TTC549 (cell line): Measurements from ENCODE around the gene PALM.
"Not testable (repeated sequence)": the region's sequence is repeated elsewhere in the genome, so short reads cannot be mapped to it uniquely, and the experiment has no call there.

Experiments
- FAIRE-seq: peaks from 2 replicates; lab custom pipeline; 2012; peaks lifted over from hg19 to GRCh38; lab: Jason Lieb, UNC

Gene PALM

DNA sequence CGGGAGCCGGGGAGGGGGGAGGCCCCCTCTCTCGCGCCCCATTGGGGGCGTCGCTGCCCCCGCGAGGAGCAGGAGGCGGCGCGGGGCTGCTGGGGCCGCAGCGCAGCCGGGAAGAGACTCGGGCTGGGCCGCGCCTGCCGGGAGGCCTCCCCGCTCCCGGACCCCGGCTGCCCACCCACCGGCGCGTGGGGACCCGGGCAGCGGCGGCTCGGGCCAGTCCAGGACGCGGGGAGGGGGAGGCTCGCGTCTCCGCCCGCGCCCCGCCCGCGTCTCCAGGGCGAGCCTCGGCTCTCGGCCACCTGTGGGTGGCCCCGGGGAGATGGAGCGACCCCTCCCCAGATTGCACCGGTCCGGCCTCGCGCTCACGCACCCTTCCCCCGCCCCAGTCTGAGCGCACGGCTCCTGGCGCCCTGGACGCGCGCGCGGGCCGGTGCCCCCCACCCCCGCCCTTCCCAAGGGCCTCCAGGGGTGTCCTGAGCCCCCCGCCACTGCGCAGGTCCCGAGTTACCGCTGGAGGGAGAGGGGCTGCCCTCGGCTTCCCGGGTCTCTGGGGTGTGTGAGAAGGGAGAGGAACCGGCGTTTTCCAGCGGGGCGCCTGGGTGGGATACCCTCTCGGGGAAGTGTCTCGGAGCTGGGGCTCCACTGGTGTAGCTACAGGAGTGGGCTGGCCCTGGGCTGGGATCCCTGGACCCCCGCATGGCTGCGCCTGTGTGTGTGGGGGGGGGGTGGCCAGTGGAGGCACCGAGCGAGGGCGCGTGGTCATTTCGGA lies 645 bp downstream of the PALM start:
- FAIRE-seq: no peak

DNA sequence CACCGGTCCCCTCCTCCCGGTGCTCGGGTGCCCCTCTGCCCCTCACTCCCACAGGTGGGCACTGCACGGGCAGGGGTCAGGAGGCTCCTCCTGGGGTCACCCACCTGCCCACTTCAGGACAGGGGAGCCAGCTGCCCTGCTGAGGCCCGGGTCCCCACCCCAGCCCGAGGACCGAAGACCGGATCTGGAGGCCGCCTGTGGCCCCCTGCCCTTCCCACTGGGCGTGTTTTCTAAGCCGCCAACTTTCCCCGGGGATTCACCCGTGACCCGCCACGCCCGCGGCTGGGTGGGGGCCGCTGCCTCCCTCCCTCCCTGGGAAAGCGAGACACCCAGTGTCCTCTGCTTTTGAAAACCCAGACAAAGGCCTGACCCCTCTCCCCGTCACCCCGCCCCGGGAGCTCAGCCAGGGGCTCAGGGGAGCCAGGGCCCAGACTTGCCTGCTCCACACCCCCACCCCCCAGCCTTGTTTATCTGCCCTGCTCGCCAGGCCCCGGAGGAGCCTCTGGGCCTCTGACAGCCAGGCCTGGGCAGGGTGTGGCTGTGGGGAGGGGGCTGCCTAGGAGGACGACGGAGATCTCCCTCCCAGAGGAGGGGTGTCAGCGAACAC lies 1.3 kb downstream of the PALM start:
- FAIRE-seq: no peak

DNA sequence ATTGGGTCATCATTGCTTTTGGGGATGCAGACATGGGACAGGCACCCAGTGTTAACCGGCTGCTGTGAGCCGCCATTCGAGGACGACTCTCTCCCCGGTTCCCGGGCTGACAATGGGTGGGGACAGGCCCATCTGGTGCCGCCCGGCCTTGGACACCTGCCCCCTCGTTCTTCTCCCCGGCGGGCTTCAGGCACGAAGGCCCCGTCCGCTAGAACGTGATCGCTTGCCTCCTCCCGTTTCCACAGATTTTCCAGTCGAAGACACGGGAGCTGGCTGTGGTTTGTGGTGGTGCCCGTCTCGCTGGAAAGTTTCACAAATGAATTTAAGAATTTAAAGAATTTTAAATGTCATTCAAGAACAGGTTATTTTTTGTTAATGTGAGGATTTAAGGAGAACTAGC lies 2.0 kb downstream of the PALM start:
- FAIRE-seq: no peak

DNA sequence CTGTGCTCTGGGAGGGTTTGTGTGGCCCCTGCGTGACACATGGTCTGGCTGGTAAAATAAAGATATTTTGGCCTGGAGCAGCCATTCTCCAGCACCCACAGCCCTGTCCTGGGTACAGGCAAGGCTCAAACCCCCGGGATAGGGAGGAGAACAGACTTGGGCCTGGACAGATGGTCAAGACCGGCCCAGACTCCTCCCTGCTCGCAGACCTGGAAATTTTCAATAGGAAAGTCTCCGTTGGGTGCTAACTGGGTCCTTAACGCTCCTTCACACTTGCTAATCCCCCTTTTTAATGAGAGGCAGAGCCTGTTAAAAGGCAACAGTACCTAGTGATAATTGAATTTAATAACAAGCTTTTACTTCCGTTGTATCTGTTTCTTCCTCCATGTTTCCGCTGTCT lies 2.5 kb downstream of the PALM start:
- no peak for FAIRE-seq

DNA sequence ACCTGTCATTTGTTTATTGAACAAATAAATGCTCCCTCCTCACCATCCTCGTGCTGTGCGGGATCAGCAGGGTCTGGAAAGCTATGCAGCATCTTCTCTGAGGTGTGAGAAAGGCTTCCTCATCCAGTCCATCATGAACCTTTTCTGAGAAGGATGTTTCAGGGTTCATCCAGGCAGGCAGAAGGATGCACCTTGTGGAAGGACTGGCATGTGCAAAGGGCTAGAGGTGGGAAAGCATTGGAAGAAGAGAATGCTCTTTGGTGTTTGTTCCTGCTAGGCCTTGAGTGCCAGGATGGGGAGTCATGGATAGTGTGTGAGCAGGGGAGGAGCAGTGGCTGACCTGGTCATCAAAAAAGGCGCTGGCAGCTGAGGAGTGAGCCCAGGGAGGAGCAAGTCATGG lies 6.6 kb downstream of the PALM start:
- no peak for FAIRE-seq

DNA sequence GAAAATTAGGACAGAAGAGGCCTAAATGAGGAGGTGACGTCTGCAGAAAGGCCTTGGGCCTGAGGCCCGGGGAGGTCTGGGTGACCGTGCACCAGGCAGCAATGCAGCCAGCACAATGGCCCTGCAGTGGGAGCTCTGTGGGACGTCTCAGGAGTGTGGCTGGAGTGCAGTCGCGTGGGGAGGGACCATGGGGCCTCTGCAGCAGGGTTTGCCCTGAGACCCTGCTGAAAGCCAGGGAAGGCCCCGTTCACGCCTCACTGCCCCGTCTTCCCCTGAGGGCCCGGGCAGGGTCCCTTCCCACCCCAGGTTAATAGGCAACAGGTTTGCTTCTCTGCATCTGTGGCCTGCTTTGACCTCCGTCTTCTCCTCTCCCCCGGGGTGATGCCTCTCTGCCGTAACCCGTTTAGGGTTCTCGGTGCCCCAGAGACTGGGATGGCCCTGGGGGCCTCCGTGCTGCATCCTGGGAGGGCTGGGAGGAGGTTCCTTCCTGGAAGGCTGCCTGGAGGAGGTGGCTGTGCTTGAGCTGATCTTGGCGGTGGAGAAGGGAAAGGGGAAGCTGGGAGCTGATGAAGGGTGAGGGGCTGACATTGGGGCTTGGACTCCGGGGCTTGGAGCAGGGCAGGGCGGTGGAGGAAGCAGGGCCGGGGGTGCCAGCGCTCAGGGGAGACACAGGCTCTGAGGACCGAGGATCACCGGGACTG lies 9.7 kb downstream of the PALM start:
- no peak for FAIRE-seq

DNA sequence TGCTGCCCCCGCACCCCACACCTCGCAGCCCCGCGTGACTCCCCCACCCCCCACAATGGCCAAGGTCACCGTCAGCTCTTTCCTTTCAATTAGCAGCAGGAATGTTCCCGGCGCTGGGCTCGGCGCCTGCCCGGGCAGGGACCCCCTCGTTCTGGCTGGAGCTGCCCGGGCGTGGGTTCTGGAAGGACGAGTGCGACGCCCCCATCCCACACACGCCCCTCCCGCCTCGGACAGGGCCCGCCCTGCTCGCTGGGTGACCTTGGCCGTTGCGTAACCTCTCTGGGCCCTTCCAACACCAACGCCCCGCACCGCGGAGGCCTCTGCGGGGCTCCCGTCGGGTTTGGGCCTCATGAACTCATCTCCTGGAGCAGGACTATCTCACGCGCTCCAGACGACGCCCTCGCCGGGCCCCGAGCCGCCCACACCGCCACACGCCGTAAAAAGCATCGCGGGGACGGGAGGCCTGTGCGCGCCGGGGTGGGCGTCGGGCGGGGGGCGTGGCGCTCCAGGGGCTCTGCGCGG lies 10.3 kb downstream of the PALM start:
- FAIRE-seq: no peak

DNA sequence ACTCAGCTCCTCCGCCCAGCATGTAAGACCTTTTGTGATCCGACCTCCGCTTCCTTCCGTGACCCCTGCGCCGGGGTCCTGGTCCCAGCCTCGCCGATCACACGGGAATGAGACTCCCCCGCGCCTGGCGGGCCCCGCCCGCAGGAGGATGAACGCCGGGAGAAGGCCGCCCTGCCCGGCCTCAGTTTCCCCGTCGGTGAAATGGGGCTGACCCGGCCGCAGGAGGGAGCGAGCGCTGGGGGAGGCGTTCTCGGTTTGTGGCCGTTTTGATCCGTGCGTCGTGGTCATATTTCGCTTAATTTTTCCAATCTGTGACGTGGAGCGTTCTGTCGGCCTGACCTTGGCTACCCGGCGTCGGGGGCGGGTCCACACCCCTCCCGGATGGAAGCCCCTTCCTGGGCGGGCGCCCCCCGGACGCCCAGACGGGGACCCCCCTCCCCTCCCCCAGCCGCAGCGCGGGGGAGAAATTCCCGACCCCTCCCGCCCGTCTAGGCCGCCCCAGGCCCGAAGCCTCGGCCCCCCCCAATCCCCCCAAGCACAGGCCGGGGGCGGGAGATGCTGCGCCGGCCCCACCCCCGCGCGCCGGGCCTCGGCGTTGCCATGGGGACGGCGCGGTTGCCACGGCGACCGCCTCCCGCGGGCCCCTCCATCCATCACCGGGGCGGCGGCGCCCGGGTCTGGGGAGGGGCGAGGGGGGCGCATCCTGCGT lies 11.1 kb downstream of the PALM start:
- no peak for FAIRE-seq

DNA sequence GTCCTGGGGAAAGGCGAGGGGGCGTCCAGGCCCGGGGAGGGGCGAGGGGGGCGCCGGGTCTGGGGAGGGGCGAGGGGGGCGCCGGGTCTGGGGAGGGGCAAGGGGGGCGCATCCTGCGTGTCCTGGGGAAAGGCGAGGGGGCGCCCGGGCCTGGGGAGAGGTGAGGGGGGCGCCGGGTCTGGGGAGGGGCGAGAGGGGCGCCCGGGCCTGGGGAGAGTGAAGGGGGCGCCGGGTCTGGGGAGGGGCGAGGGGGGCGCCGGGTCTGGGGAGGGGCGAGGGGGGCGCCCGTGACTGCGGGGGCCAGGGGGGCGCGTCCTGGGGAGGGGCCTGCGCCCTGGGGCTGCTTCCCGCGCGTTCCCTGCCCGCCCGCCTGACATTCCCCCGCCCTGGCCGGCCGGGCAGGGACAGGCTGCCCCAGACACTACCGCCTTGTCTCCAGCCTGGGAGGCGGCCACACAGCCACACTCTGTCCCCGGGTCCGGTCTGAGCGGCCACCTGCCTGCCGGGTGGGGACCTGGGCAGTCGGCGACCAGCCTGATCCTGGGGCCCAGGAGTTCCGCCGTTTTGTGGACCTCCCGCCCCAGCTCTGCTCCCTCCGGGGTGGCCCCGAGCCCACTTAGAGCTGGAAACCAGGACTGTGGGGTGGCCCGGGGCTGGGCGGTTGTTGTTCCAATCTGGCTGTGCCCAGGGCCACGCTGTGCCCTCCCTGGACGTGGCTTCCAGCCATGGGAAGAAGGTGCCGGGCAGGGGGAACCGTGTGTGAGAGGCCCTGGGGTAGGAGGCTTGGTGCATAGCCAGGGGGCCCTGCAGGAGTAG lies 11.8 kb downstream of the PALM start:
- FAIRE-seq: no peak

DNA sequence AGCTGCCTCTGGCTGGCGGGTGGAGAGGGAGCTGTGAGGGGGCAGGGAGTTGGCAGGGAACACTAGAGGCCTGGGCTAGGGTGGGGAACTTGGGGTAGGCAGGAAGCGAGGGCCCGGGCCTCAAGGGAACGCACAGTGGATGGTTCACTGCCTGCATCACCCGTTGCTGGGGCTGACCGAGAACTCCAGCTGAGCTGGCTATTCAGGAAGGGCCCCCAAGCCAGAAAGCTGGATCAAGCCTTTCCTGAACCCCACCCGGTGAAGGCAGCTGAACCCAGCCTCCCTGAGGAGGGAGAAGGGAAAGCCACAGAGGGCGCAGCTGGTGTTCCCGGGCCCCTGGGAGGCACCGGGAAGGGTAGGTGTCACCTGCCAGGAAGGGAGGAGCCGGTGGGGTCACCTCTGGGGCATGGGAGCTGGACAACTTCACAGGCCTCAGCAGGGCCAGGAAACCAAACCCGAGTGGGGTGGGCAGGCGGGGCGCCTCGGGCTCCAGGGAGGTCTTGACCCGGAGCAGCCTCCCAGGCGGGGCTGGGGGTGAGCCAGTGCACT lies 13.9 kb downstream of the PALM start:
- no peak for FAIRE-seq

DNA sequence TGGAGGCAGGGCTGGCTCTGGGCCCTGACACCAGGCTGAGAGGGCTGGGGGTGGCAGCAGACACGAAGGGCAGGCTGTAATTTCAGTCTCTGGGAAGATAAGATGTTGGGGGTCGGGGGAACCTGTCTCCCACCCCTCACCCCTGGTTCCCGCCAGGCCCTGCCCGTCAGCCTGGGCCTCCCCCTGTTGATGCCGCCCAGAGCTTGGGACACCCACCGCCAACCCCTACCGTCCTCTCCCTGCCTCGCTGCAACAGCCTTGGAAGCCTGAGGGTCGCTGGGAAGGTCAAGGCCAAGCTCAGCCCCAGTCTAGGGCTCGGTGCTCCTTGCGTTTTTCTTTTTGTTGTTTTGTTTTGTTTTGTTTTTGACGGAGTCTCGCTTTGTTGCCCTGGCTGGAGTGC lies 14.5 kb downstream of the PALM start:
- no peak for FAIRE-seq

DNA sequence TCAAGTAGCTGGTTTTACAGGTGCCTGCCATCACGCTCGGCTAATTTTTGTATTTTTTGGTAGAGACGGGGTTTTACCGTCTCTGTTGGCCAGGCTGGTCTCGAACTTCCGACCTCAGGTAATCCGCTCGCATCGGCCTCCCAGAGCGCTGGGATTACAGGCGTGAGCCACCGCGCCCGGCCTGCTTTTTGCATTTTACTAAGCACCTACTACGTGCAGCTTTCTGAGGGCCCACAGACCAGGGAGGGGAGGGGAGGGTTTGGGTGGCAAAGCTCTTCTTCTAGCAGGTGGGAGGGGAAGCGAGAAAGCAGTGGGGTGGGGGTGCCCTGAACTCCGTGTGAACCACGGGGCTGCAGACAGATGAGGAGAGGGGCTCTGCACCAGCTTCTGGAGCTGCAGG lies 15.0 kb downstream of the PALM start:
- FAIRE-seq: no peak

DNA sequence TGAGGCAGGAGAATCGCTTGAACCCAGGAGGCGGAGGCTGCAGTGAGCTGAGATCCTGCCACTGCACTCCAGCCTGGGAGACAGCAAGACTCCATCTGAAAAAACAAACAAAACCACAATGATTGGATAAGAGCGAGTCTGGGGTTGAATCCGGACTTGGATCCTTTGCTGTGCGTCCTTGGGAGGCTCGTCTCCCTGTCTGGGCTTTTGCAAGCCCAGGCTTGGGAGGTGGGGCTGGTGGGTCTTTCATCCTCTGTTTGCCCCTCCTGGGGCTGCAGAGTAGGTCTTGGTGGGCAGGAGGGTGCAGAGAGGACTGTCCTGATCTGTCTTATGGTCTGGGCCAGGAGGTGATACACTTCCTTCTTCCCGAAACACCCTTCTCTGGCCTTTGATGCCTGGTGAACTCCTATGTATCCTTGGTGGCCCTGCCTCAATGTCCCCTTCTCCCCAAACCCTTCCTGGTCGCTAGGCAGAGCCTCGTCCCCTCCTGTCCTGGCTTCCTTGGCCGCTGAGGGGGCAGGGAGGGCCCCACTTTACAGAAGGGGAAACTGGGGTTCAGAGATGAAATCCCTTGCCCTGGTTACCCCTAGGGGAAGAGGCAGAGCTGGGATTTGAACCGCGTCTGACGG lies 16.8 kb downstream of the PALM start:
- no peak for FAIRE-seq

DNA sequence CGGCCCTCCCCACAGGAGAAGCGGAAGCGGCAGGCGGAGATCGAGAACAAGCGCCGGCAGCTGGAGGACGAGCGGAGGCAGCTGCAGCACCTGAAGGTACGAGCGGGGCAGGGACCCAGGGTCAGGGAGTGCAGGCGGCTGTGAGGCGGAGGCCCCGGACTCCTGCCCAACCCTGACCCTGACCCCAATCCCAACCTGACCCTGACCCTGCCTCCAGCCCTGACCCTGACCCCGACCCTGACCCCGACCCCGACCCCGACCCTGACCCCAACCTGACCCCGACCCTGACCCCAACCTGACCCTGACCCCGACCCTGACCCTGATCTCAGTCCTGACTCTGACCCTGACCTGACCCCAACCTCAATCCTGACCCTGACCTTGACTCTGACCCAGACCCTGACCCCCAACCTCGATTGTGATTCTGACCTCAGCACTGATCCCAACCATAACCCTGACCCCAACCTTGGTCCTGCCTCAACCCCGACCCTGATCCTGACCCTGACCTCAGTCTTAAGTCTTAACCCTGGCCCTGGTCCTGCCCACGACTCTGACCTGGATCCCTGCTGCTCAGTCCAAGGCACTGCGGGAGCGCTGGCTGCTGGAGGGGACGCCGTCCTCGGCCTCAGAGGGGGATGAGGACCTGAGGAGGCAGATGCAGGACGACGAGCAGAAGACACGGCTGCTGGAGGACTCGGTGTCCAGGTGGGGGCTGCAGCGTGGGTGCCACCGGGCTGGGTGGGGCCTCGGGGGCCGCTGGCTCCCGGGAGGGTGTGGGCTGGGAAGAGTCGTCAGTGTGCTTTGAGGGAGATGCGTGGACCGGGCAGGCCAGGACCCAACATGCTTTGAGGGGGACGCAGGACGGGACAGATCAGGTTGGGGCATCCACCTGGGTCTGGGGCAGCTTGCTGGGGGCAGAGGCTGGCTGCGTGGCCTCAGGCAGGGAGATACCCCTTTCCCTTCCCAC lies 18.5 kb downstream of the PALM start:
- FAIRE-seq: no peak

DNA sequence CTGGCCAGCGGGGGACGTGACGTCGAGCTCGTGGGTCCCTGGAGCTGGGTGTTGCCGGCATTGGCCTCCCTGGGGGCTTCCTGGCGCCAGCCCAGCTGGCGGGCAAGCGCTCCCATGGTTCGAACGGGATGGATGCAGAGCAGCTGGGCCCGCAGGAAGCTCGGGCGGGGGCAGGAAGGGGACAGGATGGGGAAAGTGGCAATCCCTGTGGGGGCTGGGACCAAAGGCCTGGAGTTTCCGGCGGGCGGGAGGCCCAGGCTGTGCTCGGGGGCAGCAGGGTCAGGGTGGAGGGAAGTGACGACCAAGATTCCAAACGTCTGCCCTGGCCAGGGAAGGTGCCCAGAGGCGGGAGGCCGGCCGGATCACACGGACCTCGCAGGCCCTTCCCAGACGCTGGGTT lies 19.3 kb downstream of the PALM start:
- no peak for FAIRE-seq

DNA sequence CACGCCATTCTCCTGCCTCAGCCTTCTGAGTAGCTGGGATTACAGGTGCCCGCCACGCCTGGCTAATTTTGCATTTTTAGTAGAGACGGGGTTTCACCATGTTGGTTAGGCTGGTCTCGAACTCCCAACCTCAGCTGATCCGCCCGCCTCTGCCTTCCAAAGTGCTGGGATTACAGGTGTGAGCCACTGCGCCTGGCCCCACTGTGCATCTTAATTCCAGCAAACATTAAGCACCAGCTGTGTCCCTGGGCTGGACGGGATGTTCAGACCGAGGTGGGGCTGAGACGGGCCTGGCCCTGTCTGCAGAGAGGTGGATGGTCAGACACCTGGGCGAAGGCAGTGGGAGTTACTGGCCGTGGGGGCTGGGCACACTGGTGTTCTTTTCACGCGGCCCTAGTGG lies 20.8 kb downstream of the PALM start:
- FAIRE-seq: not testable (repeated sequence)

DNA sequence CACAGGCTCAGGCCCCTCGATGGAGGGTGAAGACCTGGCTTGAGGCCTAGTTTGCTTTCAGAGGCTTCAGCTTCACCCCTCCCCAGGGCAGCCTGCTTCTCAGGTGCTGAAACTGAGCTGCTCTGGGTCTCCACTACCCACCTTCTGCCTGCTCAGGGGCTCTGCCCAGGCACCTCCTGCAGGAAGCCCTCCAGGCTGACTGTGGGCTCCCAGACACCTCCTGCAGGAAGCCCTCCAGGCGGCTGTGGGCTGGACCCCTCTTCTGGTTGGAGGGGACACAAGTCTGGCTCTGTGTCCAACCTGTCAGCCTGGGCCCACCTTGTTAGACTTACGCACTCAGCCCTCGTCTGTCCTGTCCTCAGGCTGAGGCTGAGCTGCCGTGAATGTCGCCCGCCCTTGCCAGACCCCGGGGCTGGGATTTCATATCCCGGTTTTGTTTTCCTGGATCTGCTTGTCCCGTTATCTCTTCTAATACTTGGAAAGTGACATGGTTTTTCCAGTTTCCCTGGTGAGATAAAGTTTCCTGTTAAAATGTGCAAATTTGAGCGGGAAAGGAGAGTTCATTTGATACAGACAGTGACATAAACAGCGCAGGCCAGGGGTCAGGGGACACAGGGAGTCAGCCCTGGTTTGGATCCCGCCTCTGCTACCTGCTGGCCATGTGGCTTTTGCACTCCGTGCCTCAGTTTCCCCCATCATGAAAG lies 21.4 kb downstream of the PALM start:
- no peak for FAIRE-seq

DNA sequence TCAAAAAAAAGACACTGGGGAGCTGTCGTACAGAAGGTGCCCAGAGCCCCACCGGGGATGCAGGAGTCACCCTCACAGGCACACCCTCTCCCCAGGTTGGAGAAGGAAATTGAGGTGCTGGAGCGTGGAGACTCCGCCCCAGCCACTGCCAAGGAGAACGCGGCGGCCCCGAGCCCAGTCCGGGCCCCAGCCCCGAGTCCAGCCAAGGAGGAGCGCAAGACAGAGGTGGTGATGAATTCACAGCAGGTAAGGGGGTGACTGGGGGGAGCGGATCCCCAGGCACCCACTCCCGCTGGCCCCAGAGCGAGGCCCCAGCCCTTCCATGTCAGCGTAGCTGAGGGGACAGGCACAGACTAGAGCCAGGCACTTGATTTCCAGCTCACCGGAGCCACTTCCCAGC lies 22.3 kb downstream of the PALM start:
- no peak for FAIRE-seq
